Fibroblast of villous mesenchyme (primary cell): Measurements from ENCODE around the gene DNAJC5. TPM values are rescaled to one million over a fixed set of nuclear protein-coding genes. Genes with fewer than 3 reads are reported as not detected.
"Not testable (repeated sequence)": the region's sequence is repeated elsewhere in the genome, so short reads cannot be mapped to it uniquely, and the experiment has no call there.

Source experiments
- DNase-seq: peaks from one replicate; pipeline ENCODE4 v3.0.0-alpha.2; 2010; ENCODE audit warnings: low read depth
- H3K4me3 ChIP-seq: 2 replicates; pipeline ENCODE4 v1.5.1; 2011; ENCODE audit warnings: low read depth, mild to moderate bottlenecking, low read length
- total RNA-seq: library from RNA; depleted of rRNA; stranded (reverse); fragments of >200 nt; gene quantifications from 2 replicates; pipeline ENCODE4 v1.2.3, GENCODE V29; 2012
- TF ChIP-seq, protein P1 (sequence below): IDR thresholded peaks from 2 replicates; pipeline ENCODE4 v1.5.1; 2012; ENCODE audit warnings: low read depth, mild to moderate bottlenecking, low read length; ENCODE audit not compliant: insufficient read depth

DNAJC5 gene
- total RNA-seq, 1 donor: 61.7 TPM

GRCh38 chr20:63861981-63862901 is 32.7 kb upstream of the DNAJC5 start:
- DNase-seq: no peak
- no peak overlapping the region for H3K4me3 ChIP-seq
- TF ChIP-seq, protein P1, sequence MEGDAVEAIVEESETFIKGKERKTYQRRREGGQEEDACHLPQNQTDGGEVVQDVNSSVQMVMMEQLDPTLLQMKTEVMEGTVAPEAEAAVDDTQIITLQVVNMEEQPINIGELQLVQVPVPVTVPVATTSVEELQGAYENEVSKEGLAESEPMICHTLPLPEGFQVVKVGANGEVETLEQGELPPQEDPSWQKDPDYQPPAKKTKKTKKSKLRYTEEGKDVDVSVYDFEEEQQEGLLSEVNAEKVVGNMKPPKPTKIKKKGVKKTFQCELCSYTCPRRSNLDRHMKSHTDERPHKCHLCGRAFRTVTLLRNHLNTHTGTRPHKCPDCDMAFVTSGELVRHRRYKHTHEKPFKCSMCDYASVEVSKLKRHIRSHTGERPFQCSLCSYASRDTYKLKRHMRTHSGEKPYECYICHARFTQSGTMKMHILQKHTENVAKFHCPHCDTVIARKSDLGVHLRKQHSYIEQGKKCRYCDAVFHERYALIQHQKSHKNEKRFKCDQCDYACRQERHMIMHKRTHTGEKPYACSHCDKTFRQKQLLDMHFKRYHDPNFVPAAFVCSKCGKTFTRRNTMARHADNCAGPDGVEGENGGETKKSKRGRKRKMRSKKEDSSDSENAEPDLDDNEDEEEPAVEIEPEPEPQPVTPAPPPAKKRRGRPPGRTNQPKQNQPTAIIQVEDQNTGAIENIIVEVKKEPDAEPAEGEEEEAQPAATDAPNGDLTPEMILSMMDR: no peak

DNA sequence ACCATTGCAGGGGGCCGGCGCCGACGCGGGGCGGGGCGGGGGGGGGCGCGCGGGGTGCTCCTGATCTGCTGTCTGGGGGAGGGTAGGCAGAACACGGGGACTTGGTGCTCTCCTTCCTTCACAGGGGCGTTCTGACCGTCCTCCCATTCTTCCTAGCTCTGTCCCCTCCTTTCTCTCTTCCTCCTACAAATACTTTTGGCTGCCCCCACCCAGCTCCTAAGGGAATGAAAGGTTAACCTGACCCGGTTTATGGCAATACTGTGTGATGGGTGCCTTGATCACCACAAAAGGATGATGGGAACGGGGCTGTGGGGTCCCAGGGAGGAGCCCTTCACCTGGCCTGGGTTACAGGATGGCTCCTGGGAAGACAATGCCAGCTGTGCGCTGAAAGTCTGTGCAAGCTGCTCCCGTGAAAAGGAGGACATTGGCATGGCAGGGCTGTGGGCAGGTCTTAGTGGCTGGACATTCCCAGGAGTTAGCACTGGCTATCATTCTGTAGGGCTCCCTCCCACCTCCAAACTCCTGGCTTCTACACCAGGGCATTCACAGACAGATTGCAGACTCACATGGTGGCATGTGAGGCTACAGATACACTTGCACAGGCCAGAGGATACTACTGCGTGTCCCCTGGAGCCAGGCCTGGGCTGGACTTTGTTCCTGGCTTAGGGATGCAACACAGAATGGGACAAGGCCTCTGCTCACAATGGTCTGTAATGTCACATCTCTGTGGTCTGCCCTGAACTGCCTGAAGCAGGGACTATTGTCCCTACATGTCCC is 31.7 kb upstream of the DNAJC5 start:
- peak overlapping the region; percentile 70 for H3K4me3 ChIP-seq
- TF ChIP-seq, protein P1: no peak
- no peak for DNase-seq

GRCh38 chr20:63863798-63864544 is 31.0 kb upstream of the DNAJC5 start:
- DNase-seq: peak; percentile 84
- TF ChIP-seq, protein P1: peak; percentile 68

DNA sequence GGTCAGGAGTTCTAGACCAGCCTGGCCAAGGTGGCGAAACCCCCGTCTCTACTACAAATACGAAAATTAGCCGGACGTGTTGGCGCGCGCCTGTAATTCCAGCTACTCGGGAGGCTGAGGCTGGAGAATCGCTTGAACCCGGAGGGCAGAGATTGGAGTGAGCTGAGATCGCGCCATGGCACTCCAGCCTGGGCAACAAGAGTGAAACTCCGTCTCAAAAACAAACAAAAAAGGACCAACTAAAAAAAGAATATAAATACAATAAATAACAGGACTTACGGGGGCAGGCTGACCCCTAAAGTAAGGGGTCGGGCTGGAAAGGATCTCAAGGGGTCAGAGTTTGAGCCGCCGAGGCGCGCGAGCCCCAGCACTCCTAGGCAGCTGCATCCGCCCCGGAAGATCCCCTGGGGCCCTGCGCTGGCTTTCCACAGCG is 30.4 kb upstream of the DNAJC5 start:
- no peak for DNase-seq
- H3K4me3 ChIP-seq: peak overlapping the region; percentile 70
- TF ChIP-seq, protein P1: no peak

More at GRCh38 chr20:63863798-63864544, 31.0 kb upstream of the DNAJC5 start:
- peak overlapping the region; percentile 70 for H3K4me3 ChIP-seq

DNA sequence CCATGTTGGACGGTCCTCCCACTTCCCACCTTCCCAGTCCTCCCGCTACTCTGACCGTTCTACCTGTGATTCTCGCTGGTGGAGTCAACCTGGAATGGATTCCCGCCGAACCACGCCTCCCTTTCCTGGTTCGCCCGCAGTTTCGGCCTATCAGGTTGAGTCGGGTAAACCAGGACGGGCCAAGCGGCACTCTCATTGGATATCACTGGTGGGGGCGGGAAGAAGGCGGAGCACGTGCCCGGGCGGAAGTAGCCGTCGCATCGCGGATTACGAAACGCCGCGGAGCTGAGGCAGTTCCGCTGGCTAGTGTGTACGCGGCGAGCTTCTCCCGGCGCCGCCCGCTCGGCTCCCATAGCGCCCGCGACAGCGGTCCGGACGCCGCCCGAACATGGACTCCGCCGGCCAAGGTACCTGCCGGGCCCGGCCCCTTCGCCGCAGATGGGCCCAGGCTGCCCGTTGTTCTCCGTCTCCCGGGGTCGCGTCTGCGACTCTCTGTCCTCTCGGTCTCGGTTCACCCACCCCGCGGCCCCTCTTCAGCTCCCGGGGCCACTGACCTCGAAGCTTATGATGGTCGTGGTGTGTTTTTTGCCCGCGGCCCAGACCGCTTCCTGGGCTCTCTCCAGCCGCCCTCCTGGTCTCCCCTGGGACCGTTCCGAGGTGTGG is 29.8 kb upstream of the DNAJC5 start, which contains the start of gene TPD52L2:
TSS of gene TPD52L2 (plus strand) at position 293 of the 663 bp plus-strand sequence. CDS start at position 389, 96 bp downstream.
- H3K4me3 ChIP-seq: peak within 1 kb of the TSS; percentile 70
- peak; percentile 99 for DNase-seq
- TF ChIP-seq, protein P1: no peak

GRCh38 chr20:63867042-63867441 is 27.9 kb upstream of the DNAJC5 start:
- not testable (repeated sequence) for DNase-seq, H3K4me3 ChIP-seq
